ENCODE results near the gene DTX4.

DTX4 gene

DNA sequence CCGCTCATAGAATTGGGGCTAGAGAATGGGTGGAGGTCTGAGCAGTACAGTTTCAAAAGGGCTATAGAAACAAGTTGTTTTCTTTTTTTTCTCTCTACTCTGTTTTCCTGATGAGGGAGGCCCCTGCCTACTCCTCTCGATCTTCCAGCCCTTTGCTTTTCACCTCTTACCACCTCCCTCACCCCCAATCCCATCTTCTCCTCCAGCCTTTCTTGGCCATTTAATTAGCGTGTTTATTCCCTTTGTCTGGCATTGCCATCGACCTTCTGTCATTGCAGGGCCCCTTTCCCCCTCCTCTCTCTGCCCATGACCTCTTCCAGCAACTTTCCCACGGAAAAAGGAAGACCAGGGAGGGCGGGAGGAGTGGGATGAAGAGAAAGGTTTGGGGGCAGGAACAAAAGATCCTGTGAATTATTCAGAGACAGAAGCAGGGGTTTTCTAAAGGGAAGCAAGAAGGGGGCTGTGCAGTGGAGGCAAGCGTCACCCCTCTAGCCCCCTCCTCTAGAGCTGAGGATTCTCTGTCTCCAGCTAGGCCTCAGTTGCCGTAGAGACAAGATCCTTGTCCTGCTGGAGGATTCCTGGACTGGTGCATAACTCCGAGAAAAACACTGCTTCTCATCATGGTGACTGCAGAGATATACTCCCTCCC lies 12.9 kb downstream of the DTX4 start:
- no peak overlapping the region for H3K4me3 ChIP-seq (ENCODE audit: control insufficient read depth, low read depth, low read length)
- TF ChIP-seq, protein P1, sequence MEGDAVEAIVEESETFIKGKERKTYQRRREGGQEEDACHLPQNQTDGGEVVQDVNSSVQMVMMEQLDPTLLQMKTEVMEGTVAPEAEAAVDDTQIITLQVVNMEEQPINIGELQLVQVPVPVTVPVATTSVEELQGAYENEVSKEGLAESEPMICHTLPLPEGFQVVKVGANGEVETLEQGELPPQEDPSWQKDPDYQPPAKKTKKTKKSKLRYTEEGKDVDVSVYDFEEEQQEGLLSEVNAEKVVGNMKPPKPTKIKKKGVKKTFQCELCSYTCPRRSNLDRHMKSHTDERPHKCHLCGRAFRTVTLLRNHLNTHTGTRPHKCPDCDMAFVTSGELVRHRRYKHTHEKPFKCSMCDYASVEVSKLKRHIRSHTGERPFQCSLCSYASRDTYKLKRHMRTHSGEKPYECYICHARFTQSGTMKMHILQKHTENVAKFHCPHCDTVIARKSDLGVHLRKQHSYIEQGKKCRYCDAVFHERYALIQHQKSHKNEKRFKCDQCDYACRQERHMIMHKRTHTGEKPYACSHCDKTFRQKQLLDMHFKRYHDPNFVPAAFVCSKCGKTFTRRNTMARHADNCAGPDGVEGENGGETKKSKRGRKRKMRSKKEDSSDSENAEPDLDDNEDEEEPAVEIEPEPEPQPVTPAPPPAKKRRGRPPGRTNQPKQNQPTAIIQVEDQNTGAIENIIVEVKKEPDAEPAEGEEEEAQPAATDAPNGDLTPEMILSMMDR (IDR thresholded peaks at IDR 0.05; ENCODE audit: control insufficient read depth, insufficient read depth, low read depth, low read length, missing control alignments): no peak
- no peak for DNase-seq (ENCODE audit: low read depth)

DNA sequence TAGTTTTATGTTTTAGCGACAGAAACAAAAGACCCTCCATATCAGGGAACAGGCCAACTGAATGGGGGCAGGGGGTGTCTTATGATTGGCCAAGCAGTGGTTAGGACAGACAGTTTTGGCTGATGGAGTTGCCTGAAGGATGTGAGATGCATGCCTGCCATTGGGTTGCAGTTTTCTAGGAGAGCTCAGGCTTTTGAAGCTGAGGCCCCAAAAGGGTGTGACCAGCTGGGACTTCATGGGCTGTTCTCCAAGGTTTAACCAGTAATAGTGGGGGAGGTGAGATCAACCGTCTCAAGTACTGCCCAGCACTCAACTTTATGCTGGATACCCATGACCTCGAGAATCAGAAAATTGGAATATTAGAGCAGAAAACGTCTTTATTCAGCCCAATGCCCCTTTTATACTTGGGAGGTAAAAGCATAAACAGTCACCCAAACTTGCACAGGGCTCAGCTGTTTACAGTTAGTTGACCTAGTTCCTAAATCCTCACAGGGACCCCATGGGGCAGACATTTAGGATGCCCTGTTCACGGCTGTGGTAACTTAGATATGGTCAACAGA lies 13.5 kb downstream of the DTX4 start:
- TF ChIP-seq, protein P1 (IDR thresholded peaks at IDR 0.05; ENCODE audit: control insufficient read depth, insufficient read depth, low read depth, low read length, missing control alignments): no peak
- no peak overlapping the region for H3K4me3 ChIP-seq (ENCODE audit: control insufficient read depth, low read depth, low read length)
- no peak for DNase-seq (ENCODE audit: low read depth)

DNA sequence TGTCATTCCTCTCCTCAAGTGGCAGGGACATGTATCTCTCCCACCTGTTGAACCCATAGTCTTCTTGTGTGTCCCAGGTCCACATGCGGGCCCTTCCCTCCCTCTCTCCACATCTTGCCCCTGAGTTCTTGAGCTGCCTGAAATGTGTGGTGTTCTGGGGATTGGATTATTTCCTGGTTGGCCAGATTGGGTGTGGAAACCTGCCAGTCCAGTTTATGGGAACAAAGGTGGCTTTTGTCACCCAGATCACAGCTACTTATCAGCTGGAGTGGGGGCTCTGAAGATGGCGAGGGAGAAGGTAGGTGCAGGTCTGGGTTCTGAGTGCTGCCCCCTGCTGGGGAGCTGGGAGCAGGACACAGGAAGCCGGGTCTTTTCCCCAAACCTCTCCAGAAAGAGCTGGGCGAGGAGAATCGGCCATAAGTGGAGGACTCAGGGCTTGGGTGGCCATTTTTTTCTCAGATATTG lies 14.2 kb downstream of the DTX4 start:
- DNase-seq (ENCODE audit: low read depth): no peak
- TF ChIP-seq, protein P1 (IDR thresholded peaks at IDR 0.05; ENCODE audit: control insufficient read depth, insufficient read depth, low read depth, low read length, missing control alignments): peak; percentile 69
- no peak overlapping the region for H3K4me3 ChIP-seq (ENCODE audit: control insufficient read depth, low read depth, low read length)

DNA sequence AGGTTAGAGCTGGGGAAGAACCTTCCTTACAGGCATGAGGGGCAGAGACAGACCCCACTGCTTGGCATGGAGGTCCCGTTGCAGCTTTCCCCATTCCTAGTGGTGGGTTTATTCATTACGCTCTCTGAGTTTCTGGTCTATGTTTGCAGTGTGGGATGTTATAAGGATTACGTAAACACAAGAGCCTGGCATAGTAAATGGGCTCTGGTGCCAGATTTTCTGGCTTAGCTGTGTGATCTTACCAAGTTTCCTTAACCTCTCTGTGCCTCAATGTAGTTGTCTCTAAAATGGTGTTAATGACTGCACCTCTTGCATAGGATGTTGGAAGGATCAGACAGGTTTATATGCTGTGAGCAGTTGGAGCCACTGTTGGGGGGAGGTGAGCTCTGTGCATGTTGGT lies 15.1 kb downstream of the DTX4 start:
- no peak overlapping the region for H3K4me3 ChIP-seq (ENCODE audit: control insufficient read depth, low read depth, low read length)
- DNase-seq (ENCODE audit: low read depth): no peak
- TF ChIP-seq, protein P1 (IDR thresholded peaks at IDR 0.05; ENCODE audit: control insufficient read depth, insufficient read depth, low read depth, low read length, missing control alignments): no peak

DNA sequence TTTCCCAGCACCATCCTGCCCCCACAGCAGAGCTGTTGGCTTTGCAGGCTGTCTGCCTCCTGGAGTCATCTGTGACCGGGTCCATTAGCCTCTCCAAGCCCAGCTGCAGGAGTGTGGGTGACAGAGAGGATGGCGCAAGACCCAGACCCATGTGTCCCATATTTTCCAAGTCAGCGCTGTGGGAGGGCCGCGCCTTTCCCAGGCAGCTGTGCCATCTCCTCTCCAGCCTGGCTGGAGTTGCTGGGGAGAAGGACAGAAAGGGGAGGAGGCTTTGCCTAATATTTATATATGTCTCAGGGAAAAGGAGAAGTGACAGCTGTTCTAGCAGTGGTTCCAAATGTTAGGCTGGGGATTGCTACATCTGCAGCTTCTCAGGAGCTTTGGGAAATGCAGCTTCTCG lies 15.7 kb downstream of the DTX4 start:
- no peak for DNase-seq (ENCODE audit: low read depth)
- H3K4me3 ChIP-seq (ENCODE audit: control insufficient read depth, low read depth, low read length): no peak overlapping the region
- TF ChIP-seq, protein P1 (IDR thresholded peaks at IDR 0.05; ENCODE audit: control insufficient read depth, insufficient read depth, low read depth, low read length, missing control alignments): no peak

DNA sequence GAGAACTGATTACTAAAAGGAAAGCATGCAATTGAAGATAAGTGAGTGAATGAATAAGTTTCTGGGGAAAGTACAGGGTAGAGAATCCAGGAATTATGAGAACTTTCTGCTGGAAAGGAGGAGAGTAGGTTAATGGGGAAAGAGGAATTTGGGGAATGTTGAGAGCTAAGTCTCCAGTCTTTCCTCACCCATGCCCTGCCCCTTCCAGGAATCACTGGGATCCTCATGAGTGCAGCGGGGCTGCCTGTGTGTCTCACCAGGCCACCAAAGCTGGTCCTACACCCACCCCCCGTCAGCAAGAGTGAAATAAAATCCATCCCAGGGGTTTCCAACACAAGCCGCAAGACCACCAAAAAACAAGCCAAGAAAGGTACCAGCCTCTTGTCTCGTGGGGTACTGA lies 17.0 kb downstream of the DTX4 start:
- no peak for DNase-seq (ENCODE audit: low read depth)
- no peak overlapping the region for H3K4me3 ChIP-seq (ENCODE audit: control insufficient read depth, low read depth, low read length)
- TF ChIP-seq, protein P1 (IDR thresholded peaks at IDR 0.05; ENCODE audit: control insufficient read depth, insufficient read depth, low read depth, low read length, missing control alignments): no peak
